ENCODE measurements around the gene NCL. TPM values are rescaled to one million over a fixed set of nuclear protein-coding genes. Genes with fewer than 3 reads are reported as not detected.

Gene NCL
- total RNA-seq, 1 experiment from 2014 or later: 1,328 TPM

- TF ChIP-seq EZH2 (IDR thresholded peaks at IDR 0.05; ENCODE audit: borderline replicate concordance, low read depth, low read length, poor library complexity, severe bottlenecking): no peak
- no peak for TF ChIP-seq CTCF (conservative IDR thresholded peaks at IDR 0.05; ENCODE audit: low read depth, low read length)
- Histone ChIP-seq H3K4me3 (ENCODE audit: low read depth, low read length, poor library complexity, severe bottlenecking) (no peak overlapping the region), H3K9me3 (ENCODE audit: low read depth, low read length, poor library complexity, severe bottlenecking) (no peaks in the 10 kb centered on the region), H3K27ac (ENCODE audit: low read depth, low read length, poor library complexity, severe bottlenecking) (no peak overlapping the region), H3K27me3 (replicated peaks; ENCODE audit: insufficient read depth, low read depth, low read length, poor library complexity) (no peaks in the 10 kb centered on the region), H3K36me3 (ENCODE audit: insufficient read depth, low read length, poor library complexity, severe bottlenecking) (no peaks in the 10 kb centered on the region), H3K4me1 (ENCODE audit: insufficient read depth, low read length, poor library complexity, severe bottlenecking) (no peaks in the 10 kb centered on the region)
- BruUV-seq (replicated peaks): no TSS peak
- no peak for DNase-seq (ENCODE audit: low spot score)
- ChIA-PET POLR2A (ENCODE audit: low non-redundant PET) (interaction anchor here (0.5 kb wide), 1 partner anchor 58 kb away, joined by 6 read pairs; no protein-coding TSS in a partner anchor), CTCF (no interaction called here)
- intact Hi-C loops (cut with micrococcal nuclease; ENCODE audit: unreplicated experiment): no loop called here
These were observed 39.5 kb upstream of the NCL start for GRCh38 chr2:231503766-231504165.

GRCh38 chr2:231502596-231502995 lies 38.3 kb upstream of the NCL start:
- no peak for DNase-seq (ENCODE audit: low spot score)
- Histone ChIP-seq H3K27ac (ENCODE audit: low read depth, low read length, poor library complexity, severe bottlenecking) (no peak overlapping the region), H3K27me3 (replicated peaks; ENCODE audit: insufficient read depth, low read depth, low read length, poor library complexity) (no peaks in the 10 kb centered on the region), H3K4me1 (ENCODE audit: insufficient read depth, low read length, poor library complexity, severe bottlenecking) (no peaks in the 10 kb centered on the region), H3K36me3 (ENCODE audit: insufficient read depth, low read length, poor library complexity, severe bottlenecking) (no peaks in the 10 kb centered on the region), H3K4me3 (ENCODE audit: low read depth, low read length, poor library complexity, severe bottlenecking) (no peak overlapping the region), H3K9me3 (ENCODE audit: low read depth, low read length, poor library complexity, severe bottlenecking) (no peaks in the 10 kb centered on the region)
- ChIA-PET POLR2A (ENCODE audit: low non-redundant PET) (no interaction called here), CTCF (no interaction called here)
- TF ChIP-seq EZH2 (IDR thresholded peaks at IDR 0.05; ENCODE audit: borderline replicate concordance, low read depth, low read length, poor library complexity, severe bottlenecking) (no peak), CTCF (conservative IDR thresholded peaks at IDR 0.05; ENCODE audit: low read depth, low read length) (no peak)
- intact Hi-C loops (cut with micrococcal nuclease; ENCODE audit: unreplicated experiment): no loop called here
- BruUV-seq (replicated peaks): no TSS peak

GRCh38 chr2:231497651-231498050 lies 33.4 kb upstream of the NCL start:
- no peaks in the 10 kb centered on the region for H3K4me1 ChIP-seq (ENCODE audit: insufficient read depth, low read length, poor library complexity, severe bottlenecking)
- no peaks in the 10 kb centered on the region for H3K36me3 ChIP-seq (ENCODE audit: insufficient read depth, low read length, poor library complexity, severe bottlenecking)
- DNase-seq (ENCODE audit: low spot score): no peak
- TF ChIP-seq EZH2 (IDR thresholded peaks at IDR 0.05; ENCODE audit: borderline replicate concordance, low read depth, low read length, poor library complexity, severe bottlenecking) (no peak), CTCF (conservative IDR thresholded peaks at IDR 0.05; ENCODE audit: low read depth, low read length) (no peak)
- ChIA-PET CTCF (no interaction called here), POLR2A (ENCODE audit: low non-redundant PET) (no interaction called here)
- H3K27ac ChIP-seq (ENCODE audit: low read depth, low read length, poor library complexity, severe bottlenecking): no peak overlapping the region
- no peak overlapping the region for H3K4me3 ChIP-seq (ENCODE audit: low read depth, low read length, poor library complexity, severe bottlenecking)
- no peaks in the 10 kb centered on the region for H3K9me3 ChIP-seq (ENCODE audit: low read depth, low read length, poor library complexity, severe bottlenecking)
- intact Hi-C loops (cut with micrococcal nuclease; ENCODE audit: unreplicated experiment): no loop called here
- BruUV-seq (replicated peaks): no TSS peak
- no peaks in the 10 kb centered on the region for H3K27me3 ChIP-seq (replicated peaks; ENCODE audit: insufficient read depth, low read depth, low read length, poor library complexity)

Measured in A673 (cell line).